HG03520 (cell line): Measurements from ENCODE around the gene SLC9C2.
A peak's percentile ranks its signal among the peaks of the same experiment; 100 is the strongest.
"Not testable (repeated sequence)": the region's sequence is repeated elsewhere in the genome, so short reads cannot be mapped to it uniquely, and the experiment has no call there.

Experiments used
- ATAC-seq: cut with Tn5 transposase; IDR thresholded peaks from one replicate; pipeline ENCODE4 v1.9.1; 2021; ENCODE audit warnings: mild to moderate bottlenecking, moderate library complexity; ENCODE audit not compliant: unreplicated experiment

Gene SLC9C2

DNA sequence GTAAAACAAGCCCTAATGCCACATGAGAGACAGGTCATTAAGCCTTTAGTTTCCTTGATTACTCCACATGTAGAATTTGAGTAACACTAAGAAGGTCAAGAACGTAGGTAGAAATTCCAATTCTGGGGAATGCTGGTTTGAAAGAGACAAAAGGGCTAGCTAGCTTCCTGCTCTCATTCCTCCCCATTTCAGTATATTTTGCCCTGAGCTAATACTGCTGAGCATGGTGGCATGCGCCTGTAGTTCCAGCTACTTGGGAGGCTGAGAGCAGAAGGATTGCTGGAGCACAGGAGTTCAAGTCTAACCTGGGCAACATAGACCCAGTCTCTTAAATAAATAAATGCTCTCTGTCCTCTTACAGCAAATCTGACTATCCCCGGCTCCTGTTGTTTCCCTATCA lies 112.9 kb downstream of the SLC9C2 start:
- no peak for ATAC-seq

DNA sequence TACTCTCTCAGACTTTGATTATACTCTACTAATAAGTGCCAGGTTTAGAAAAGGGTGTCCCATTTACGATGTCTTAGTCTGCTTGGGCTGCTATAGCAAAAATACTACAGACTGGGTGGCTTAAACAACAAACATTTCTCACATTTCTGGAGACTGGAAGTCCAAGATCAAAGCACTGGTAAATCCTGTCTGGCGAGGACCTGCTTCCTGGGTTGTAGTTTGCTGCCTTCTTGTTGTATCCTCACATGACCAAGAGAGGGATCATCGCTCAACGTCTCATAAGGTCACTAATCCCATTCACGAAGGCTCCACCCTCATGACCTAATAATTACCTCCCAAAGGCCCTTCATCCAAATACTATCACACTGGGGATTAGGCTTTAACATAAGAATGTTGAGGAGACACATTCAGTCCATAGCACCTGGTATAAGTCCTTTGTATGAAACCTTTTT lies 113.7 kb downstream of the SLC9C2 start:
- no peak for ATAC-seq

DNA sequence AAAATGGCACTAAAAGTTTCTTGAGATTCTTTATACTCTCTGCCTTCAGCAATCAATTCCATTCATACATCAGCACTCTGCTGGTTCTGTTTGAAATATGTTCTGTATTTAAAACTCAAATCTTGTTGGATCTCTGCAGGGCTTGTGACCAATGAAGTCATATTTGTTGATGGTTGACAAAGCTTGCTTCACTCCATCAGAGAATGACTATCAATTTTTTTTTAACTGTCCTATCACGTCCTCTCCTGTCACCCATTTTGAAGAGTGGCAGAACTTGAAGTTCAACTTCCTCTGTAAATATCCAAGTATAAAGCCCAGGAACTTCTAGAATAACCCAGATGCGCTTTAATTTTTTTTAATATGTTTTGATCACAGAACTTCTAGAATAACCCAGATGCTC lies 114.9 kb downstream of the SLC9C2 start:
- ATAC-seq = no peak

DNA sequence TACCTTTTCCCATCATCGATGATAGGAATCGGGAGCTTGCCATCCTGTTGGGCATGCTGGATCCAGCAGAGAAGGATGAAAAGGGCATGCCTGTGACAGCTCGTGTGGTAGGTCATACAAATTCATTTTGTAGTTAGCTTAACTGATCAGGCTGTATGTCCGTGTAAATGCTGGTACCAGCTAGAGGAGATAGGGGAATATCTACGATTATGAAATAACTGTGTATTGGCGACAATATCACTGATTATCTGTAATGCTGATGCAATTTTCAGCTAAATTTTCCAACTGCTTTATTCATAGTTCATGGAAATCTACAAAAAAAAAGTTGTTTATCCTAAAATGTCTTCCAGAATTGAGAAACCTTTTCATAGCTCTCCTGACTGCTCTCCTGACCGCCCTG lies 117.5 kb downstream of the SLC9C2 start:
- ATAC-seq = no peak

DNA sequence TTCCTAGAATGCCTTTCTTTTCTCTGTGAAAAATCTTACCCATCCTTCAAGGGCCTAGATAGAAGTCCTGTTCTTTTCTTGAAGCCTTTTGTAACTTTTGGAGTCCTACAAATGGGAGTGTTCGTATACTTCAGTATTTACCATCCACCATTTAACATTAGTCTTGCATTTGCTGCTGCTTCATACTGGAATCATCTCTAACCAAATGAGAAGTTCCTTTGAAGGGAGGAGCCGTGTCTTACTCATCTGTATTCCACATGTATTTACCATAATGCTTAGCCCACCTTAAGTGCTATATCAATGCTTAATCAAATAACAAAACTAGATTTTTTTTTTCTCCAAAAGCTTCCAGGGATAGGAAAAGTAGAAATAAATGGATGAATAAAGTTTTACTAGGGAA lies 118.6 kb downstream of the SLC9C2 start:
- no peak for ATAC-seq

DNA sequence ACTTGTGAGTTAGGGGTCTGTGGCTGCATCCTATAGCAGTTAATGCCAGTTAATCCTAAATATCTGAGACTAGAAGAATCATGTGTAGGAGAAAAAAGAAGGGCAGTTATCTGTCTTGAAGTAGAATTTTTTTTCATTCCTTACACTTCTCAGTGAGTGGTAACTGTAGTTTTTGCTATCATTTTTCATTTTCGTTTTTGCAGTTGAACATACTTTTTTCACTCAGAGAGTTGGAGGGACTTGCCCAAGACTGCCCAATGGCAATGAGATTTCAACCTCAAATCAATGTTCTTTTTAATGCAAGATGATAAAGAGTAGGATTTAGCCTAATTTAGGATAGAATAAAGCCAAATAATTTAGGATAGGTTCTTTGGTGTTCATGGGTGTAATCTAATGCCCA lies 120.2 kb downstream of the SLC9C2 start:
- no peak for ATAC-seq

DNA sequence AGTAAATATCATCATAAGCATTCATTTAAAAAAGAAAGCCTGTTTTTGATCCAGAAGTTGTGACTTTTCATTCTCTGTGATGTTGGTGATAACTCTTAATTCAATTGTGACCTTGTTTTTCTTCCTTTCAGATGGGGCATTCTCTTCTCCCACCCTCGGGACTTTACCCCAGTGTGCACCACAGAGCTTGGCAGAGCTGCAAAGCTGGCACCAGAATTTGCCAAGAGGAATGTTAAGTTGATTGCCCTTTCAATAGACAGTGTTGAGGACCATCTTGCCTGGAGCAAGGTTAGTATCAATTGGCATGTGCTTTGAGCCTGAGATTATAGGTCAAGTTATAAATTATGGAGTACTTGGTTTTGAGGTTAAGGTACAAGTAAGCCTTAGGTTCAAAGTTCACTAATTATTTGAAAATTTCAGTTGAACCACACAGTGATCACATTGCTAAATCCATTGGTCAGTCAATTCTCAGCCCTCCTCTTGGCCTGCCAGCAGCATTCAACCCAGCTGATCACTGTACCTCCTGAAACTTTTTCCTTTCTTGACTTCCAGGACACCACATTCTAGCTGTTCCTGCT lies 121.6 kb downstream of the SLC9C2 start:
- no peak for ATAC-seq

DNA sequence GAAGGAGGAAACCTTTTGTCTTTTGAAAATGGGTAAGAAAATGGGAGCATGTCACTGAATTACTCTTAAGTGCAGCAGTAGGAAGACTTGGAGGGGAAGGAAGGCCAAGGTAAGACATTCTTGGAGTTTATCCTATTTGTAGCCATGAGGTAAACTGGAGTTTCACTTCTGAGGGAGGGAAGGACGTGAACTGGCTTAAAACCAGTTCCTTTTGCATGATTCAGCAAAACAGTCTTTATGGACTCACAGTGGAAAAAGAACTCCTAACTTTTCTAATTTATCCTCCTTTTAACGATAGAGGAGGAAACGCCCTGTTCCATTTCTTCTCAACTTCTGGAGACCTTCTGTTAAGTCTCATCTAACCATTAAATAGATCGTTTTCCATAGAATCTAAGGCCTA lies 123.2 kb downstream of the SLC9C2 start:
- ATAC-seq = no peak

DNA sequence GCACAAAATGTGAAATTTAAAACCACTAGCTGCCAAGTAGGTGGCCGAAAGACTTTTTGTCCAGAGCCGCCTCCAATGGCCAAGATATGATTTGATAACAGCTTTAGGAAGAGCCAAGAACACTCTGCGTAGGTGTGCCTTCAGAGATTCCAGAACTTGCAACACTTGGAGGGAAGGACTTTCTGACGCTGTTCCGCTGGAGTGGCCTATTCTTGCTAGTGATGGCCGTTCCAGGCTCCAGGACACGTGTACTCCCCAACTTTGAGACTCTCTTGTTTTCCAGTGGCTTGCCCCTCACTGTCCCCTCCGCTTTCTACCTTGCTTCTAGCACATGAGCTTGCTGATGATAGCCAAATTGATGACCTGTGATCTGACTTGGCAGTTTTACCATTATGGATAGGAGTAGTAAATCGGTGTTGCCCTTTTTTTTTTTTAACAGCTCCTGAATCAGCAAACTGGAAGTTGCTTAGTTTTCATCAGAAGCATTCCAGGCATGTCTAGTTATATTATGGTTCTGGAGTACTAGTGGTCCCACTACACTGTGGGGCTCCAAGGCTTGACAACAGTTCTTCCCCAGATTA lies 124.7 kb downstream of the SLC9C2 start:
- ATAC-seq = no peak

DNA sequence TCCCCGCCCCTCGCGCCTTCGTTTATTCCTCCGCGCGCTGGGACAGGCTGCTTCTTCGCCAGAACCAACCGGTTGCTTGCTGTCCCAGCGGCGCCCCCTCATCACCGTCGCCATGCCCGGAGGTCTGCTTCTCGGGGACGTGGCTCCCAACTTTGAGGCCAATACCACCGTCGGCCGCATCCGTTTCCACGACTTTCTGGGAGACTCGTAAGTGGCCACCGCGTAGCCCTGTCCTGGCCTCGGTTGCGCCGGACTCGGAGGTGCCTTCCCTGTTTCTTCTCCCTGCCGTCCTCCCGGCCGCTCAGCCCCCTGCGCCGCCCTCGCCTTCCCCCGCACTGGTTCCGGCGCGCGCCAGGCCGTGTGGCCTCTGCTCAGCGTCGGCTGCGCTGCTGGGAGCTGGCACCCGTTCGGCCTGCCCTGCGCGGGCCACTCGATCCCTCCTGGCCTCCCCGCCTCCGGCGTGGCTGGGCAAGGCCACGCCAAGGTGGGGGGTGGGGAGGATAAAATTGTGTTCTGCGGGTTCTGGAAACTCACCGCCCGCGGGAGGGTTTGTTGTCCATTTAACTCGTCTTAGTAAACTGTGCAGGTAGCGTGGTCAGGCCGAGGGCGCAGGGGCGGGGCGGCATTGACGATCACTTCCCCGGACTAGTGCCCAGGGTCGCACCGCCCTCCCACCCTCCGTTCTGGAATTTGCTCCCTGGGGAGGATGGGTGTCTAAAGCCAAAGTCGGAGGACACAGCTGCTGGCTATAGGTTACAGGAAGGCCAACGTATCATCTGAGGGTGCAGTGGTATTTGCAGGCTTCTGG lies 125.4 kb downstream of the SLC9C2 start, which contains the start of gene PRDX6:
TSS of gene PRDX6 (plus strand) at position 50 of the 808 bp plus-strand sequence. CDS start at position 113, 63 bp downstream.
- ATAC-seq = peak; percentile 54

DNA sequence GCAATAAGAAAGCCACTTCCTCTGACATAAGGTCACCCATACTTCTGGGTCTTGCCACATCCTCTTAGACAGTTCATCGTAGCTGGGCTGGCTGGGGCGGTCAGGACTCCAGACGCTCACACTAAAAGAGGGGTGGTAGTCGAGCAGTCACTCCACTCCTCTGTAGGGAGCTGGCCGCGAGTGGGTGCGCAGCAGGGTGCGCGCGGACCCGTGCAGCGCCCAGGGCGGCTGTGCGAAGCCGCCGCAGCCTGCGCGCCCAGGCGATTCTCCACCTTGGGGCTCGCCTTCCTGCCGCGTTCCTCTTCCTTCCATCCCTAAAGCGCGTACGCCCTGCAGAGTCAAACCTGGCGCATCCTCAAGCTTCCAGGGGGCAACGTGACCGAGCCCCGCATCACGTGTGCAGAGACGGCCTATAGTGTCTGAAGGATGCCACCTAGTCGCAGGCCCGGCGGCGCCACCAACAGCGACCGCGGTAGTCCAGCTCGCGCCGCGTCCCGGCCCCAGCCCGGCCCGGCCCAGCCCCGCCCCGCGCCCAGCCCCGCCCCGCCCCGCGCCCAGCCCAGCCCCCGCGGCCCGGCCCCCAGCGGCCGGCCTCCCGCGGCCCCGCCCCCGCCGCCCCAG lies 126.1 kb downstream of the SLC9C2 start:
- ATAC-seq = peak; percentile 96

DNA sequence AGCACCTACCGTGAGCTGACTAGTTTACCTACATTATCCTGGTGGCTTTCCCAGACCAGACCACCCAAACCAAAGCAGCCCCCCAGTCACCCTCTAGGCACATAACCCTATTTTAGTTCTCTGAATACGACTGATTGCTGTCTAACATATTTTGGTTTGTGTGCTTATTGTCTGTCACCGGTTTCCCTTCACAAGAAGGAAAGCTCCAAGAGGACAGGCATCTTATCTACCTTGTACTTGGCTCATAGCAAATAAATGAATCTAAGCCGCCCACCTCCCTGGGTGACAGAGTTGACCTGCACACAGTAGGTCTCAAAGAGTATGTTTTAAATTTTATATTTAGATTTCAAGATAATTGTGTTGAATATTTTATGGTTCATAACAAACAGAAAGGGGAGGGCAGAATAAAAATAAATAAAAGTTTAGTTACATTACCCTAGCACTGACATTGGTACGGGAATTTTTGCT lies 126.6 kb downstream of the SLC9C2 start:
- ATAC-seq = no peak

DNA sequence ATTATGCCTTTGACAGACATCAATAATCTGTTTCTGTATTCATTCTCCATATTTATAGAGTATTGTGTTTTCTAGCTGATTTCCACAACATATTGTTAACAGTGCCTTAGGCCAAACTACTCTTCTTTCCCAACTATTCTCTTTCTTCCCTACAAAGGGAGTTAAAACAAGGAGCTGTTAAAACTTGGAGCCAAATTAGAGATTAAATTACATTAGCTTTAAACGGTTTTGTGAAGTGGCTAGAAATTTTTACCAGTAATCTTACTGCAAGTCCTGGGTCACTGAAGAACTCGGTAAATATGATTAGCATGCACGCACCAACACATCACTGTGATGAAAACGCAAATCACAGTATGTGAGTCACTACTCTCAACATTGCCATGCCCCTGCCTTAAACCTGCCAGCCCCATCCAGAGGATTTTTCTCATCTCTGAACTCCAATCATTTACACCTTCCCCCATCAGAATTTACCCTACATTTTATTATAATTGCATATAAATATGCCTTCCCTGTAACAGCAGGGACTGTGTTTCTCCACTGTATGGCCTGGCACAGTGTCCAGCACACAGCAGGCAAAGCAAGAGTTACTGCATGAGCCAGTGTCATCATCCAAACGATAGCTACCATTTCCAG lies 127.2 kb downstream of the SLC9C2 start:
- no peak for ATAC-seq

DNA sequence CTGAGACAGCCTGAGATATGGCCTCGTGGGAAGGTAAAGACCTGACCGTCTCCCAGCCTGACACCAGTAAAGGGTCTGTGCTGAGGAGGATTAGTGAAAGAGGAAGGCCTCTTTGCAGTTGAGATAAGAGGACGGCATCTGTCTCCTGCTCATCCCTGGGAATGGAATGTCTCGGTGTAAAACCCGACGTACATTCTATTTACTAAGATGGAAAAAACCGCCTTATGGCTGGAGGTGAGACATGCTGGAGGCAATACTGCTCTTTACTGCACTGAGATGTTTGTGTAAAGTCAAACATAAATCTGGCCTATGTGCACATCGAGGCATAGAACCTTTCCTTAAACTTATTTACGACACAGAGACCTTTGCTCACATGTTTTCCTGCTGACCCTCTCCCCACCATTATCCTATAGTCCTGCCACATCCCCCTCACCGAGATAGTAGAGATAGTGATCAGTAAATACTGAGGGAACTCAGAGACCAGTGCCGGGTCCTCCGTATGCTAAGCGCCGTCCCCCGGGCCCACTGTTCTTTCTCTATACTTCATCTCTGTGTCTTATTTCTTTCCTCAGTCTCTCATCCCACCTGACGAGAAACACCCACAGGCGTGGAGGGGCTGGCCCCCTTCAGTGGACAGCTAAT lies 128.0 kb downstream of the SLC9C2 start:
- not testable (repeated sequence) for ATAC-seq

DNA sequence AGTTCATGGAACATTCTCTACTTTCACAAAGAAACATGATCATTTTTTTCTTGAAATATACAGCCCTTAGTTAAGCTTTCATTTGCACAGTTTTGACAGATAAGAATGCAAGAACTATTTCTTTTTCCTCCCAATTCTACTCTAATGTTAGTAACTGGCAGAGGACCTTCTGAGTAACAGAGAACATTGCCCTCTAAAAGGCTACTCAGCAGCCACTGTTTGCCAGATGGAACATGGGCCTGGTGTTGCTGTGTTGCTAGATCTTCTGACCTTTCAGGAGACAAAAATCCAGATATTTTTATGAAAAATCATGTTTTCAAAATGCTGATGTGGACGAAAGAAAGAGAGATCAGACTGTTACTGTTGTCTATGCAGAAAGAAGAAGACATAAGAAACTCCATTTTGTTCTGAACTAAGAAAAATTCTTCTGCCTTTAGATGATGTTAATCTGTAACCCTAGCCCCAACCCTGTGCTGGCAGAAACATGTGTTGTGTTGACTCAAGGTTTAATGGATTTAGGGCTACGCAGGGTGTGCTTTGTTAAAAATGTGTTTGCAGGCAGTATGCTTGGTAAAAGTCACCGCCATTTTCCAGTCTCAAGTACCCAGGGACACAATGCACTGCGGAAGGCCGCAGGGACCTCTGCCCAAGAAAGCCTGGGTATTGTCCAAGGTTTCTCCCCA lies 128.6 kb downstream of the SLC9C2 start:
- ATAC-seq = no peak

DNA sequence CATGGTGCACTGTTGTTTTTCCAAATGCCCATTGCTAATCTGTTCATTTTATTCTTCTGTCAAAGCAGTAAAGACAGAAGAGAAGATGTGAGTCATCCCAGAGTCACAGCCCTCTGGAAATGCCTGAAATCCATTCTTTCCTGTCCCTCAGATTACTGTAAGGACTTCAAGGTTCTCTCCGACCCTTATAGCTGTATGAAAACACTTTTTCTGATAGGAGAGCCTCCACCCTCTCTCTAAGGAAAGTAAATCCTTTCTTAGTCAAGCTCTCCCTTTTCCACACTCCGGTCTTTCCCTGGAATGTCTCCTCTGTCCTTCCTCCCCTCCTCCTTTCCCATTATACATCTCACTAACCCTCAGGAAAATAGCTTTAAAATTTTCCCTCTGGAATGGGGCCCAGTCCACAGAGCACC lies 129.3 kb downstream of the SLC9C2 start:
- ATAC-seq = no peak

DNA sequence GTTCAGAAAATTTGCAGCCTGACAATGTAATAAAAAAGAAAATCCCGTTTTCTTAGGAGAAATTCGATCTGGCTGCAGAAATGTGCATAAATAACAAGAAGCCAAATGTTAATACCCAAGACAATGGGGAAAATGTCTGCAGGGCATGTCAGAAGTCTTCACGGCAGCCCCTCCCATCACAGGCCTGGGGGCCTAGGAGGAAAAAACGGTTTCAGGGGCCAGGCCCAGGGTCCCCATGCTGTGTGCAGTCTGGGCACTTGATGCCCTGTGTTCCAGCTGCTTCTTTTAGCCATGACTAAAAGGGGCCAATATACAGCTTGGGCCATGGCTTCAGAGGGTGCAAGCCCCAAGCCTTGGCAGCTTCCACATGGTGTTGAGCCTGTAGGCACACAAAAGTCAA lies 132.3 kb downstream of the SLC9C2 start:
- ATAC-seq = no peak

DNA sequence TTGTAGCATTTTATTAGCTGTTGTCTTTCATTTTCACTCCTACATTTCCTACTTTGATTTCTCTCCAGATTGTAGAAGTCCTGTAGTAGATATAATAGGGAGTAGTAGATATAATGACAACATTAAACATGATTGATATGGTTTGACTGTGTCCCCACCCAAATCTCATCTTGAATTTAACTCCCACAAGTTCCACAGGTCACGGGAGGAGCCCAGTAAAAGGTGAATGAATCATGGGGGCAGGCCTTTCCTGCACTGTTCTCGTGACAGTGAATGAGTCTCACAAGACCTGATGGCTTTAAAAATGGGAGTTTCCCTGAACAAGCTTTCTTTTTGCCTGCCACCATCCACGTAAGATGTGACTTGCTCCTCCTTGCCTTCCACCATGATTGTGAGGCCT lies 133.2 kb downstream of the SLC9C2 start:
- ATAC-seq = no peak

DNA sequence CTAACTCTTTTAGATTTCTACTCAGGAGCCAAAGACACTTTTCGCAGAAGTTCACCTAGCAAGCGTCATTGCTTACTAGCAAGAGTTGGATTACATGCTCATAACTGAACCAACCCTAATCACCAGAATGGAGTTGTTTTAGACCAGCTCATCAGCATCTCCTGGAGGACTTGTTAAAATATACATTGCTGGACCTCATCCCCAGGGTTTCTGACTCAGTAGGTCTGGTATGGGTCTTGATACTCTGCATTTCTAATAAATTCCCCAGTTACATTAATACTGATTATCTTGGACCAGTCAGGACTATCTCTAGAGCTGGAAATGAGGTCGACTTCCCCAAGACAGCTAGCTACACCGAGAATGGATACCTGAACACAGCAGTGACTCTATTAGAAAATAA lies 135.4 kb downstream of the SLC9C2 start:
- no peak for ATAC-seq

DNA sequence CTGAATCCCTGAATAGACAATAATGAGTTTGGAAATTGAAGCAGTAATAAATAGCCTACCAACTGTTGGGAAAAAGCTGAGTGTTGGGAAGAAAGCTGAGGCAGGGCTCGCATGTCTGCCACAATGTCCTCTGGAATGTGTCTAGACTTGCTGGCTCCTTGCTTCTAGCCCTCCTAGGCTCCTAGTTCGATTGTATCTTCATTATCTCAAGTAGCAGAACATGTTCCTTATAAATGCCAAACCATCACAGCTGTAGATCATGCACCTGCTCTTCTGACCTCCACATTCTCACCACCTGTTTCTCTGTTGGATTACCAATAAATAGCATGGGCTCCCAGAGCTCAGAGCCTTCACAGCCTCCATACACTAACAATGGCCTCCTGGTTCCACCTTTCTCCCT lies 138.7 kb downstream of the SLC9C2 start:
- ATAC-seq = not testable (repeated sequence)
